Measurements from ENCODE around the gene RASSF5.

RASSF5 gene

DNA sequence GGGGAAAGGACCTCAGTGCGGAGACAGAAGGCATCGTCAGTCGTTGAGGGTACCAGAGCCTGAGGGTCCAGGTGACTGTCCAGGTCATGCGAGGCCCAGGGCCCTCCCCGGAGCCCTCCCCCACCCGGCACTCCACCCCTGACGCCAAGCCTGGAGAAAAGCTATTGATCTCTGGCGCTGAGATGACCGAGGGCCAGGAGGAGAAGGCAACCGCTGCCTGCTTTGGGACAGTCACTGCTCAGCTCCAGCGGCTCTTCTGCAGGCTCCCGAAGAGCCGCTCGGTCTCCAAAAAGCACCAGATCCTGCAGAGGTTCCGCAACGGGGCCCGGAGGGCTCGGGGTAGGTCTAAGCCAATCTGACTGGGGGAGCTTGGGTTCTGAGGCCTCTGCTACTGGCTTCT is 10.9 kb downstream of the RASSF5 start:
- TF ChIP-seq, protein P1, sequence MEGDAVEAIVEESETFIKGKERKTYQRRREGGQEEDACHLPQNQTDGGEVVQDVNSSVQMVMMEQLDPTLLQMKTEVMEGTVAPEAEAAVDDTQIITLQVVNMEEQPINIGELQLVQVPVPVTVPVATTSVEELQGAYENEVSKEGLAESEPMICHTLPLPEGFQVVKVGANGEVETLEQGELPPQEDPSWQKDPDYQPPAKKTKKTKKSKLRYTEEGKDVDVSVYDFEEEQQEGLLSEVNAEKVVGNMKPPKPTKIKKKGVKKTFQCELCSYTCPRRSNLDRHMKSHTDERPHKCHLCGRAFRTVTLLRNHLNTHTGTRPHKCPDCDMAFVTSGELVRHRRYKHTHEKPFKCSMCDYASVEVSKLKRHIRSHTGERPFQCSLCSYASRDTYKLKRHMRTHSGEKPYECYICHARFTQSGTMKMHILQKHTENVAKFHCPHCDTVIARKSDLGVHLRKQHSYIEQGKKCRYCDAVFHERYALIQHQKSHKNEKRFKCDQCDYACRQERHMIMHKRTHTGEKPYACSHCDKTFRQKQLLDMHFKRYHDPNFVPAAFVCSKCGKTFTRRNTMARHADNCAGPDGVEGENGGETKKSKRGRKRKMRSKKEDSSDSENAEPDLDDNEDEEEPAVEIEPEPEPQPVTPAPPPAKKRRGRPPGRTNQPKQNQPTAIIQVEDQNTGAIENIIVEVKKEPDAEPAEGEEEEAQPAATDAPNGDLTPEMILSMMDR (conservative IDR thresholded peaks at IDR 0.05; ENCODE audit: low read depth, low read length), result no peak
- DNase-seq (ENCODE audit: low read depth), result no peak
- no peak overlapping the region for H3K4me3 ChIP-seq (ENCODE audit: low read depth, low read length)

DNA sequence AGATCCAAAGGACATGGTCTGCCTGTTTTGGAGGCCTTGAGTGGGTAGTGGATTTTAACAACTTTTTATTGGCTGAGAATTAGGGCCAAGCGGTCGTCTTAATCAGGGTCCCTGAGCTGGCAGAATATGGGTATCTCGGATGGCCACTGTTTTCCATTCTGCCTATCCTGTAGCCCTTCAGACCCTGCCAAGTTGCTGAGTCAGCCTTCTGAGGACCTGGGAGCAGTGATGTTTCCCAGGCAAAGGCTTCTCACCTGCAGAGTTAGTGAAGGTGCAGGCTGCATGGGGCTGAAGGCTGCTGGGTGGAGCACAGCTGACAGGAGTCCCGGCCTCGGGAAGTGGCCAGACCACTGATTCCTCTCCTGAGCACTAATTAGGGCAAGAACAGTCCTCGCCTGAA is 11.4 kb downstream of the RASSF5 start:
- TF ChIP-seq, protein P1 (conservative IDR thresholded peaks at IDR 0.05; ENCODE audit: low read depth, low read length), result no peak
- no peak for DNase-seq (ENCODE audit: low read depth)
- H3K4me3 ChIP-seq (ENCODE audit: low read depth, low read length), result no peak overlapping the region

DNA sequence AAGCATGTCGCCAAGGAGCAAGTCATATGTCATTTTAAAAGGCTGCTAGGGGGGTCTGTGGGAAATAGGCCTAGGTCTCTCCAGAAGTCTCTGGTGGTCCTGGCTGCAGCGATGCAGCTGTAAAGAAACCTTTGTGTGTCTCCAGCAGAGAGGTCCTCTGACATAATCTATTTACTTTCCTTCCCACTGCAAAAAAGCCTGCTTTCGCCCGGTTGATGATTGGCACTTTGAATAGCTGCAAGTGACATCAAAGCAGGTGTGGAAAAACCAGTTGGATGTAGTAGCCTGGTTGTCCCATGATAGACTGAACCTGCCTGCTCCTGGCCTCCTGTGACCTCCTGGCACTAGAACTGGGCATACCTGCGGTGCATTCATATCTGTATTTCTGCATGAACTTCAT is 13.8 kb downstream of the RASSF5 start:
- H3K4me3 ChIP-seq (ENCODE audit: low read depth, low read length), result no peak overlapping the region
- DNase-seq (ENCODE audit: low read depth), result no peak
- TF ChIP-seq, protein P1 (conservative IDR thresholded peaks at IDR 0.05; ENCODE audit: low read depth, low read length), result no peak

DNA sequence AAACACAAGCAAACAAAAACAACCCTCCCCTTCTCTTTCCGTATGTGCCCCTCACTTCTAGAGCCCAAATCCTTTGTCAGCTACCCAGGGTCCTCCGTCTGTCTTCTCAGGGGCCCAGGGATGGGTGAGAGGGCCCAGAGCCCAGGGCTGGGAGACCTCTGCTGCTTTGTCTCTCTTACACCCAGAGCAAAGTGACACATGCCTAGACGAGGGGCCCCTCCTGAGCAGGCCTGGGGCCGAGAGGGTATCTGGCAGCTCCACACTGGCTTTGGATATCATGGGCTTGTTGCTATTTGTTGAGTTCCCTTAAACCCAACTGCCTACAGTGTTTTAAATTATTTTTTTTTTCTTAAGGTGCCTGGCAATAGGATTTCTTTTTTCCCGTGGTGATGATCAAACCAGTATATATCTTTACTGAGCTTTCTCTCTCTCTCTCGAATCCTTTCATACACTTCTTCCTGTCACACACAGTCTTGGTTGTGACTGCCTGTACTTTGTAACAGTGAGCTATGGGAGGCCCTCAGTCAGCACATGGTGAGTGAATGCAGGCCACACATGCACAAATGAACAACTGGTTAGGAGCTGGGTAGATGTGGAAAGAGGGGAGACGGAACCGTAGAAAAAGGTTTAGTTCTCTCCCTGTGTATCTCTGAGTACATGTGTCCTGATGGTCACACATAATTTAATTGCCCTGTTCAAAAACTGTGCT is 14.5 kb downstream of the RASSF5 start:
- no peak overlapping the region for H3K4me3 ChIP-seq (ENCODE audit: low read depth, low read length)
- TF ChIP-seq, protein P1 (conservative IDR thresholded peaks at IDR 0.05; ENCODE audit: low read depth, low read length), result no peak

DNA sequence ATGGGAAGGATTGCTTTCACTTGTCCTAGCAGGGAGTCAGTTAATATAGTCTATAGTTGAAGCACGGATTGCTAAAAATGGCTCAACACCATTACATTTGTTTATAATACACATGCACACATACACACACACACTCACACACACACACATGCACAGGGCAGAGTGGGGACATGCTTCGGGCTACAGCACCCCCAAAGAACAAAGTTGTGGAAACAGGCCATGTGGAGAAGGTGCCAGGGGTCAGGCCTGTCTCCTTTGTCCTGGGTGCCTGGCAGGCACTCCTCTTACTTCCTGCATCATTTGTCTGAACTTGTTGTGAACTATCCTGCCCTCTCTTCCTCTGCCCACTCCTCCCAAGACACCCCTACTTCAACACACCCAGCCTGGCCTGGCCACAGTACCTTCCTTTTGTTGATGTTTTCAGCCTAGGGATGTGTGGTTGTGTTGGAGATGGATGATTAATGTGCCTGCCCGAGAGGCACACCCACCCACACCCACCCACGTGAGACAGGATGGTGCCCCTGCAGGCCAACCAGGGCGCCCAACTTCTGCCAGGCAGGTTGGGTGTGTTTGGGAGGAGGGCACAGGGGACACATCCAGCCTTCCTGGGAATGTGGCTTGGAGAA is 17.5 kb downstream of the RASSF5 start:
- DNase-seq (ENCODE audit: low read depth), result no peak
- TF ChIP-seq, protein P1 (conservative IDR thresholded peaks at IDR 0.05; ENCODE audit: low read depth, low read length), result no peak
- no peak overlapping the region for H3K4me3 ChIP-seq (ENCODE audit: low read depth, low read length)

More for the DNA sequence above, 14.5 kb downstream of the RASSF5 start:
- no peak for DNase-seq (ENCODE audit: low read depth)

DNA sequence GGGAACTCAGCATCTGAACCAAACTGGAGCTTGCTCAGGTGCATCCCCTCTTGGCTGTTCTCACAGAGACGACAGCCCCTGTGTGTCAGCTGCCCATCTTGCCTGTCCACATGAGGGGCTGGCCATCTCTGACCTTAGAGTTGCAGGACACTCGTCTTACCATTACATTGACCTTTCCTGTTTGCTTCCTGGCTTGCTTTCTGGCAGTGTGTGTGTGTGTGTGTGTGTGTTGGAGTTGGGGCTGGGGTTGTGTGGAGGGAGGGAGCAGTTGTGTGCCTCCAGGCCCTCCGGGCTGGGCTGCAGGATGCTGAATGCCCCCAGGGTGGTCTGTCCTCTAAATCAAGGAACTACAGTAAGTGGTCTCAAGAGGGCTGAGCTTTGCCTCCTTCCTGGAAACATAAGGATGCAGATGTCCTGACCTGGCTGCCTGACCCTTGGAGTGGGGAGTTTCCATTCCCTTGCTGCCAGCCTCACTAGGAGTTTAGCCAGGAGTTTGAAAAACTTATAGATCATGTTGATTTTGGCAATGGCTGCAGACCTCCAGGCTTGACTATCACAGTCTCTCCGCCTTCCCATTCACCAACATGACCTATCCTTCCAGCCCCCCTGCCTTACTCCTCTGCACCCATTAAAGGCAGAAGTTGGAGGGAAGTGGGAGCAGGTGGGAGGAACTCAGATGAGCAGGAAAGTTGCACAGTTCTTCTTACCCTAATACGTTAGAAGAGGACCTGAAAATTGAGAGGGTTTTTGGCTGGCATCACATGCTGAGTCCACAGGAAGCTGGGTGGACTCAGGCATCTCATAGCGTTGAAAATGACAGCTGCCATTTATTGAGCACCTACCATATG is 19.0 kb downstream of the RASSF5 start:
- TF ChIP-seq, protein P1 (conservative IDR thresholded peaks at IDR 0.05; ENCODE audit: low read depth, low read length), result no peak
- no peak for DNase-seq (ENCODE audit: low read depth)
- no peak overlapping the region for H3K4me3 ChIP-seq (ENCODE audit: low read depth, low read length)

All from choroid plexus epithelial cell (primary cell).